ENCODE data around the gene BARHL1. TPM values are rescaled to one million over a fixed set of nuclear protein-coding genes. Genes with fewer than 3 reads are reported as not detected.

The BARHL1 gene
- polyA plus RNA-seq, 1 of the 3 experiments (the other 2 are of a cell fraction), result not detected

GRCh38 chr9:132628746-132629145 is 46.3 kb downstream of the BARHL1 start:
- DNase-seq, result no peak
- H2AFZ ChIP-seq (ENCODE audit: low read depth), result no peak overlapping the region
- H3K27me3 ChIP-seq (ENCODE audit: insufficient read depth), result no peaks in the 10 kb centered on the region
- no peaks in the 10 kb centered on the region; a peak in 1 of 4 replicates for H3K4me1 ChIP-seq (ENCODE audit: control insufficient read depth in 1 of 2, insufficient read depth in 2 of 2, low read depth in 1 of 2, low read length in 1 of 2)
- peaks cover 3% of the 10 kb centered on the region; the same call in 1 of the 2 replicates for H4K20me1 ChIP-seq (ENCODE audit: insufficient read depth)
- H3K9me3 ChIP-seq, result no peaks in the 10 kb centered on the region
- H3K4me3 ChIP-seq (ENCODE audit: low read depth in 2 of 2, low read length in 1 of 2), result no peak overlapping the region
- no peak overlapping the region for H3K27ac ChIP-seq (ENCODE audit: low read depth in 2 of 2, low read length in 1 of 2)
- H3F3A ChIP-seq (replicated peaks; ENCODE audit: insufficient read depth), result peaks cover 6% of the 10 kb centered on the region
- CTCF ChIA-PET, result interaction anchor here (0.8 to 0.9 kb wide), 2 partner anchors 22 to 170 kb away, joined by 3 read pairs; no protein-coding TSS in a partner anchor
- POLR2A ChIA-PET, result no interaction called here
- no peak for TF ChIP-seq NFIC (IDR thresholded peaks at IDR 0.05; ENCODE audit: borderline replicate concordance)
- TF ChIP-seq ELF1 (IDR thresholded peaks at IDR 0.05), result no peak
- no peak for TF ChIP-seq MEF2A (IDR thresholded peaks at IDR 0.05; ENCODE audit: borderline replicate concordance, low read depth)
- TF ChIP-seq SMC3 (IDR thresholded peaks at IDR 0.05; ENCODE audit: low read depth, low read length), result no peak
- no peak for TF ChIP-seq YY1 (IDR thresholded peaks at IDR 0.05; ENCODE audit: low read depth)
- TF ChIP-seq TAF1 (IDR thresholded peaks at IDR 0.05; ENCODE audit: borderline replicate concordance, low read depth, low read length), result no peak
- no peak for TF ChIP-seq REST (IDR thresholded peaks at IDR 0.05; ENCODE audit: low read depth, low read length)
- no peak for TF ChIP-seq CHD2 (IDR thresholded peaks at IDR 0.05; ENCODE audit: low read length, partially characterized antibody)
- no peak for TF ChIP-seq RAD21 (IDR thresholded peaks at IDR 0.05; ENCODE audit: low read length)
- TF ChIP-seq, protein P1, sequence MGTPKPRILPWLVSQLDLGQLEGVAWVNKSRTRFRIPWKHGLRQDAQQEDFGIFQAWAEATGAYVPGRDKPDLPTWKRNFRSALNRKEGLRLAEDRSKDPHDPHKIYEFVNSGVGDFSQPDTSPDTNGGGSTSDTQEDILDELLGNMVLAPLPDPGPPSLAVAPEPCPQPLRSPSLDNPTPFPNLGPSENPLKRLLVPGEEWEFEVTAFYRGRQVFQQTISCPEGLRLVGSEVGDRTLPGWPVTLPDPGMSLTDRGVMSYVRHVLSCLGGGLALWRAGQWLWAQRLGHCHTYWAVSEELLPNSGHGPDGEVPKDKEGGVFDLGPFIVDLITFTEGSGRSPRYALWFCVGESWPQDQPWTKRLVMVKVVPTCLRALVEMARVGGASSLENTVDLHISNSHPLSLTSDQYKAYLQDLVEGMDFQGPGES (IDR thresholded peaks at IDR 0.05; ENCODE audit: low read depth, low read length), result no peak
- TF ChIP-seq, protein P2, sequence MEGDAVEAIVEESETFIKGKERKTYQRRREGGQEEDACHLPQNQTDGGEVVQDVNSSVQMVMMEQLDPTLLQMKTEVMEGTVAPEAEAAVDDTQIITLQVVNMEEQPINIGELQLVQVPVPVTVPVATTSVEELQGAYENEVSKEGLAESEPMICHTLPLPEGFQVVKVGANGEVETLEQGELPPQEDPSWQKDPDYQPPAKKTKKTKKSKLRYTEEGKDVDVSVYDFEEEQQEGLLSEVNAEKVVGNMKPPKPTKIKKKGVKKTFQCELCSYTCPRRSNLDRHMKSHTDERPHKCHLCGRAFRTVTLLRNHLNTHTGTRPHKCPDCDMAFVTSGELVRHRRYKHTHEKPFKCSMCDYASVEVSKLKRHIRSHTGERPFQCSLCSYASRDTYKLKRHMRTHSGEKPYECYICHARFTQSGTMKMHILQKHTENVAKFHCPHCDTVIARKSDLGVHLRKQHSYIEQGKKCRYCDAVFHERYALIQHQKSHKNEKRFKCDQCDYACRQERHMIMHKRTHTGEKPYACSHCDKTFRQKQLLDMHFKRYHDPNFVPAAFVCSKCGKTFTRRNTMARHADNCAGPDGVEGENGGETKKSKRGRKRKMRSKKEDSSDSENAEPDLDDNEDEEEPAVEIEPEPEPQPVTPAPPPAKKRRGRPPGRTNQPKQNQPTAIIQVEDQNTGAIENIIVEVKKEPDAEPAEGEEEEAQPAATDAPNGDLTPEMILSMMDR (IDR thresholded peaks at IDR 0.05), result no peak
- no peak for TF ChIP-seq GABPA (IDR thresholded peaks at IDR 0.05; ENCODE audit: low read depth)
- TF ChIP-seq ZBTB33 (IDR thresholded peaks at IDR 0.05; ENCODE audit: borderline replicate concordance, low read depth), result no peak
- TF ChIP-seq EZH2phosphoT487 (IDR thresholded peaks at IDR 0.05; ENCODE audit: borderline replicate concordance, low read depth), result no peak
- TF ChIP-seq FOSL2 (IDR thresholded peaks at IDR 0.05; ENCODE audit: borderline replicate concordance, low read depth), result no peak
- TF ChIP-seq FOXJ3 (CRISPR knock-in tag; IDR thresholded peaks at IDR 0.05), result no peak
- no peak for TF ChIP-seq USF2 (IDR thresholded peaks at IDR 0.05; ENCODE audit: borderline replicate concordance, low read depth, low read length)
- TF ChIP-seq JUND (IDR thresholded peaks at IDR 0.05), result no peak
- H3K36me3 ChIP-seq (replicated peaks in 1 of 2; ENCODE audit: control insufficient read depth in 1 of 2, insufficient read depth in 2 of 2, low read length in 1 of 2), result peaks cover 48 to 83% of the 10 kb centered on the region in 2 experiments
- H3K9ac ChIP-seq, result no peak overlapping the region
- H3K4me2 ChIP-seq, result no peak overlapping the region
- WGBS (ENCODE audit: low lambda C conversion rate), result 92% methylated on average over 6 of the region's 8 CpGs
- no peaks in the 10 kb centered on the region for H3K79me2 ChIP-seq (ENCODE audit: insufficient read depth)
- no peaks in the 10 kb centered on the region for H3K9me2 ChIP-seq

Data from SK-N-SH (cell line).